Omental fat pad (tissue), 4 donors: Measurements from ENCODE around the gene MSH6. TPM values are rescaled to one million over a fixed set of nuclear protein-coding genes. Genes with fewer than 3 reads are reported as not detected.

Experiments
- ATAC-seq: fragments of 150-250 bp; one replicate; pipeline ENCODE4 v1.9.1; 2016; ENCODE audit warnings: mild to moderate bottlenecking, moderate library complexity; ENCODE audit not compliant: low FRiP score
- DNase-seq: peaks from one replicate; pipeline ENCODE4 v3.0.0-alpha.2; 2019; ENCODE audit warnings: low spot score
- total RNA-seq, 4 donors: library from RNA; depleted of rRNA; stranded (reverse); fragments of >200 nt; gene quantifications; one replicate each; pipeline ENCODE4 v1.1.0, GENCODE V29; 2016
- TF ChIP-seq, protein P1 (sequence below), 3 donors: fragments of 450-650 bp; IDR thresholded peaks; one replicate each; pipeline ENCODE4 v1.5.1; 2016 to 2017; ENCODE audit warnings: antibody characterized with exemption in 3 of 3, mild to moderate bottlenecking in 3 of 3, moderate library complexity in 2 of 3

The MSH6 gene
- total RNA-seq, 4 donors from 2014 or later = 26.9 to 36.4 (median 29.4) TPM

DNA sequence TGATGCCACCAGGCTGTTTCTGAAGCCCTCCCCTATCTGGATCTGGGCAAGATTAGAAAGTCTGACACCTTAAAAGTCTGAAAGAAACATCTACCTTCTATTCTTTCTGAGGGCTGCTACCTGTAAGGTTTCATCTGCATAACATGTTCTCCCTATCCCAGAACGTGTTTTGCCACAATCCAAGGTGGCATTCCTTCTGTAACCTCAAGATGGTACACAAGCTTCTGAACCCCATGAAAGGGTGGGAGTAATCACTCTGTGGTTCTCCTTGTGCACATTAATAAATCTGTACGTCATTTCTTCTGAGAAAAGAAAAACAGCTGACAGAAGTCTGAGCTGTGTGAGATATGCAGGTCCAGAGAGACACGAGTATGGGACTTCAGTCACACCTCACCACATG lies 41.8 kb upstream of the MSH6 start:
- ATAC-seq = no peak
- TF ChIP-seq, protein P1, sequence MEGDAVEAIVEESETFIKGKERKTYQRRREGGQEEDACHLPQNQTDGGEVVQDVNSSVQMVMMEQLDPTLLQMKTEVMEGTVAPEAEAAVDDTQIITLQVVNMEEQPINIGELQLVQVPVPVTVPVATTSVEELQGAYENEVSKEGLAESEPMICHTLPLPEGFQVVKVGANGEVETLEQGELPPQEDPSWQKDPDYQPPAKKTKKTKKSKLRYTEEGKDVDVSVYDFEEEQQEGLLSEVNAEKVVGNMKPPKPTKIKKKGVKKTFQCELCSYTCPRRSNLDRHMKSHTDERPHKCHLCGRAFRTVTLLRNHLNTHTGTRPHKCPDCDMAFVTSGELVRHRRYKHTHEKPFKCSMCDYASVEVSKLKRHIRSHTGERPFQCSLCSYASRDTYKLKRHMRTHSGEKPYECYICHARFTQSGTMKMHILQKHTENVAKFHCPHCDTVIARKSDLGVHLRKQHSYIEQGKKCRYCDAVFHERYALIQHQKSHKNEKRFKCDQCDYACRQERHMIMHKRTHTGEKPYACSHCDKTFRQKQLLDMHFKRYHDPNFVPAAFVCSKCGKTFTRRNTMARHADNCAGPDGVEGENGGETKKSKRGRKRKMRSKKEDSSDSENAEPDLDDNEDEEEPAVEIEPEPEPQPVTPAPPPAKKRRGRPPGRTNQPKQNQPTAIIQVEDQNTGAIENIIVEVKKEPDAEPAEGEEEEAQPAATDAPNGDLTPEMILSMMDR (IDR thresholded peaks at IDR 0.05) = no peak
- no peak for DNase-seq

DNA sequence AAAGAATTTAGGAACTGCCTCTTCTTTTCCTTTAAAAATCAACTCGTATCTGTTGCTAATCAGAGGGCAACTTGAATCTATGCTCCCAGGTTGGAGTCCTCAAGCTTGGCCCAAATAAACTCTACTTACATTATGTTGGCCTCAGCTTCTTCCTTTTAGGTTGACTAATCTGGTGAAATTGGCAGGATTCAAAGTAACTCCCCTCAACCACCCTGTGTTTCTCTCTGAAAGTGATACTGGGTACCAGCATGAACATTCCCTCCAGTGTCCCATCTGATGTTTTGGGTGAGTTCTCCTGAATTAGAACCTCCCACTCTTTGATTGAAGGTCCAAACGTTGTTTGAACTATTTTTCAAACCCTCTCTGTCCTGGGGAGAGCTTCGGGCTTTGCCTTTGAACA lies 41.3 kb upstream of the MSH6 start:
- DNase-seq = no peak
- TF ChIP-seq, protein P1 (IDR thresholded peaks at IDR 0.05) = no peak
- no peak for ATAC-seq

DNA sequence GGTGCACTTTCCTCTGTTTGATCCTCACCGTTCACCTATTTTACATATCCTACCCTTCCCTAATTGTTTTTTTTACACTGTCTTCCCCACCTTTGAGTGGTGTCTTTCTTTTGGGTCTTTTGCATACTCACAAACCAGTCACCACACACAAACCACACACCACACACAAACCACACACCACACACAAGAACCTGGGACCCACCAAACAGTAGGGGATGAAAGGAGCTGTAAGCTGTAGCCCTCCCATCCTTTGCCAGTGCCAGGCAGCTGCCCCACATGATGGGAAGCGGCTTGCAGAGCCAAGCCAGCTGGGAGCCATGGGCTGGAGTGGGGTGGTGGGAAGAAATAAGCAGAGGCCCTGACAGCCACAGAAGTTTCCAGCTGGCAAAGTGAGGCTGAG lies 38.9 kb upstream of the MSH6 start:
- ATAC-seq (no peak), DNase-seq (no peak)
- TF ChIP-seq, protein P1 (IDR thresholded peaks at IDR 0.05) = no peak

DNA sequence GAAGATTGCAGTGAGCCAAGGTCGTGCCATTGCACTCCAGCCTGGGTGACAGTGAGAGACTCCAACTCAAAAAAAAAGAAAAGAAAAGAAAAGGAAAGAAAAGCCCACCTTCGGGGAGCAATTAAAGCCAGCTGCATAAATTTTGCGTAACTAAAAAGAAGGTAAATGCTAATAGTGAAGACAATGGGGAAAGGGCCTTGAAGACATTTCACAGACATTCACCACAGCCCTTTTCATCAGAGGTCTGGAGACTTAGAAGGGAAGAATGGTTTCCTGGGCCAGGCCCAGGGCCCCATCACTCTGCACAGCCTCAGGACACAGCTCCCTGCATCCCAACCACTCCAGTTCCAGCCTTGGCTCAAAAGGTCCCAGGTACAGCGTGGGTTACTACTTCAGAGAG lies 35.1 kb upstream of the MSH6 start:
- ATAC-seq (no peak), DNase-seq (no peak)
- TF ChIP-seq, protein P1 (IDR thresholded peaks at IDR 0.05) = no peak

DNA sequence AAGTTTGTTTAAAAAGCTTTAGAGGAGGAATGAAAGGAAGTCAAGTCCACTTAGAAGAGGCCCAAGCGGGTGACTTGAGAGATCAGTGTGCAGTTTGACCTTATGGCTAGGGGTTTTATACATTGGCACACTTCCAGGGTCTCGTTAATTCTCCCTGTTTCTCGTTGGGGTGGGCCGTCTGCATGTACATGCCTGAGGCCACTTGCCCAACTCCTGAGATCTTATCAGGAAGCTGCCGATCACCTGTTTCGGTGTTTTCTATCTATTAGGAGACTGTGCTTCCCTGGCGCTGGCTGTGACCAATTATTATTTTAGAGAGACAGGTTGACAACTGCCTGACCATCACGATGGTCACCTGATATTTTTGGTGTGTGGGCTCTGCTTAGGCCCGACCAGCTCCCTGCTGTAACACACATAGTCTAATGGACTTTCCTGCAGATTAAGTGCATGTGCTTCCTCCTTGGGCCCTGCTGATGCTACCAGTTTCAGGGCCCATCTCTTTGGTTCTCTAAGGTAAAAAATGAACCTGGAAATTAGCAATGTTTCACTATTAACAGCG lies 31.0 kb upstream of the MSH6 start:
- DNase-seq = no peak
- TF ChIP-seq, protein P1 (IDR thresholded peaks at IDR 0.05) = no peak
- no peak for ATAC-seq

DNA sequence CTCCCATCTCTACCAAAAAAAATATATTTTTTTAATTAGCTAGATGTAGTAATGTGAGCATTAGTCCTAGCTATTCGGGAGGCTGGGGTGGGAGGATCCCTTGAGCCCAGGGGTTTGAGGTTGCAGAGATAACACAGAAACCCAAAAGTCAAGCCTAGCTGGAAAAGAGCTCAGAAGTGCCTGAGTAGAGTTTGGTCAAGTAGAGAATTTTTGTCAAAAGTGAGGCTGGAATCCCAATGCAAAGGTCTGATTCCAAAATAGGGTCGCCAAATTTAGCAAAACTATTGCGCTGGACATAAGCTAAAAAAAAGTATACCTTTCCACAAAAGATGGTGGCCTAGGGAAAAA lies 15.5 kb upstream of the MSH6 start:
- ATAC-seq = no peak
- no peak for DNase-seq
- TF ChIP-seq, protein P1 (IDR thresholded peaks at IDR 0.05) = no peak

DNA sequence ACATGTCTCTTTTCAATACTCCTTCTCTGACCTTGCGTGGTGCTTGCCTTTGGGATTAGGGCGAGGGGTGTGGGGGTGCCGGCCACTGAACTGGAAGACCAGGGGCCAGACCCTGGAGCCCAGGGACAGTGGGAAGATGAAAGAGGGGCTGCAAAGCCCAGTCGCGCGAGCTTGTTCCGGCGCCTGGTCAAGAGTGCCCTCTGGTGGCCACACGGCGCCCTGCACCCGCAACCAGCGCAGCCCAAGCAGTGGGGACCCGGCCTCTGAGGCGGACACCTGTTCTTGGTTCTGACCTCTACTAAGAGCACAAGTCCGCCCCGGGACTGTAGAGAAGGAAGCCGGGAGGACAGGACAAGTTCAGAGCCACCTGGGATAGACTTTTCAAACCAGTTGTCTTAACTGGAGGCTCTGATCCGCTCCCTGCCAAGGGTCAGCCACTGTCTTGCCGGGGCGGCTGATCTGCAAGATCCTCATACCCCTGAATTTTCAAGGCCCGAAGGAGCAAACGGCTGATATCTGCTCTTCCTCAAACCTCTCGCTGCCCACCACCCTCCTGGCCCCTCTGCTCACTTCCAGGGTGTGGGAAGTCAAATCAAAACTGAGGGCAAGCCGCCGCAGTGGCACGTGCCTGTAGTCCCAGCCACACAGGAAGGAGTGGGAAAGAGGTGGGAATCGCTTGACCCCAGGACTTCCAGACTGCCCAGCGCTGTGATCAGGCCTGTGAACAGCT lies 14.9 kb upstream of the MSH6 start:
- peak; percentile 46 for ATAC-seq
- peak; percentile 67 for DNase-seq
- TF ChIP-seq, protein P1 (IDR thresholded peaks at IDR 0.05) = peak in 2 of 3 donors; percentile 94 to 95
